ENCODE data around the gene FAM118B. TPM values are rescaled to one million over a fixed set of nuclear protein-coding genes. Genes with fewer than 3 reads are reported as not detected.

Gene FAM118B
- total and polyA plus RNA-seq, 2 of the 4 experiments (the other 2 are of a cell fraction): 20.0 to 27.2 TPM

DNA sequence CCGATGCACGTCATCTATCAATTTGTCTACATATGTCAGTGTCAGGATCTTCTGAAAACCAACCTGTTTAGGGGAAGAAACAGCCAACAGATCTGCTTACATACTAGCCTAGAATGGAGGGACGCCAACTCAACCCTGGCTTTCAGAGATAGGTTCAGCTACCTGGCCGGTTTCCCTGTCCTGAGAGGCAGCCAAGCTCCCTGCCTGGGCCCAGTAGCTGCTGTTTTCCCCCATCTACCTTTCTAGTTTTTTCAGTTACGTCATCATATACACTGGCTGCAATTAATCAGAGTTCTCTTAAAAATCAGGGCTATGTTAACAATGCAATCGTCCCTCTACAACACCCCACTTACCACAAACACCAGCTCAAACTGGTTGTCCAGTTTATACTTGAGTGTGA lies 56.1 kb downstream of the FAM118B start:
- Histone ChIP-seq H3K9me1 (ENCODE audit: insufficient read depth, low read length) (peaks cover 15% of the 10 kb centered on the region), H3K4me1 (ENCODE audit: control insufficient read depth, insufficient read depth, low read length) (peaks cover 3% of the 10 kb centered on the region; the same call in 1 of the 2 replicates), H2BK20ac (ENCODE audit: low read depth, low read length) (no peak overlapping the region), H4K20me1 (ENCODE audit: insufficient read depth, low read length) (peaks cover 9% of the 10 kb centered on the region; the same call in 1 of the 2 replicates), H2AFZ (replicated peaks; ENCODE audit: low read length, poor library complexity) (peak overlapping the region; percentile 18), H3K9me3 (ENCODE audit: control insufficient read depth, insufficient read depth, low read length) (no peaks in the 10 kb centered on the region), H2AK9ac (replicated peaks; ENCODE audit: low read depth, low read length, poor library complexity) (peak overlapping the region; percentile 84), H4K91ac (ENCODE audit: insufficient read depth, low read depth, low read length) (peak overlapping the region; percentile 98), H3K79me1 (ENCODE audit: low read depth in 1 of 2, low read length in 2 of 2) (peaks cover 46 to 83% of the 10 kb centered on the region in 2 experiments), H2BK5ac (ENCODE audit: low read depth, low read length, poor library complexity, severe bottlenecking) (peak overlapping the region; percentile 83), H3K56ac (ENCODE audit: extremely low read depth, insufficient read depth, low read length) (peak overlapping the region; percentile 98), H3K9ac (ENCODE audit: low read depth, low read length) (peak overlapping the region; percentile 99), H3K4me3 (ENCODE audit: insufficient read depth, low read depth, low read length) (peak overlapping the region; percentile 86), H3K4ac (ENCODE audit: low read depth, low read length) (peak overlapping the region; percentile 99), H2AK5ac (ENCODE audit: low read depth, low read length) (peak overlapping the region; percentile 65; the same call in 1 of the 2 replicates), H2BK120ac (ENCODE audit: low read depth, low read length) (no peak overlapping the region), H4K8ac (ENCODE audit: low read depth in 2 of 2, low read length in 2 of 2) (peak overlapping the region; percentile 99 to 100), H3K27ac (ENCODE audit: insufficient read depth, low read length) (peak overlapping the region; percentile 97), H3K18ac (ENCODE audit: low read depth, low read length) (no peak overlapping the region), H4K5ac (ENCODE audit: low read depth, low read length) (peak overlapping the region; percentile 37), H3K23ac (ENCODE audit: low read depth, low read length) (peak overlapping the region; percentile 99), H3K27me3 (ENCODE audit: control insufficient read depth, insufficient read depth, low read length) (no peaks in the 10 kb centered on the region), H3K14ac (replicated peaks; ENCODE audit: low read depth, low read length) (peak overlapping the region; percentile 100), H2BK15ac (ENCODE audit: low read depth, low read length) (0 out of 3 replicates have a peak overlapping the region, but pooled peaks have one; percentile 25), H3K4me2 (ENCODE audit: low read depth, low read length) (peak overlapping the region; percentile 93), H3K36me3 (ENCODE audit: control insufficient read depth, insufficient read depth, low read length) (peaks cover 44% of the 10 kb centered on the region)
- no peak for ATAC-seq (ENCODE audit: low read depth)
- intact Hi-C loops (cut with micrococcal nuclease): no loop called here
- 94% methylated on average over 3 of the region's 6 CpGs; no CpG with 5 or more reads in 1 of the 2 experiments for WGBS, 2 experiments (ENCODE audit: extremely low coverage in 2 of 2, insufficient read length in 1 of 2)
- TF ChIP-seq CEBPB (IDR thresholded peaks at IDR 0.05; ENCODE audit: low read depth, low read length) (0 out of 2 replicates have a peak, but pooled peaks have one; percentile 7), RAD21 (IDR thresholded peaks at IDR 0.05; ENCODE audit: low read length) (no peak), MAFK (IDR thresholded peaks at IDR 0.05; ENCODE audit: low read depth, low read length) (no peak)
- CTCF ChIA-PET: no interaction called here
- no TSS peak for BruUV-seq (replicated peaks)
- POLR2A ChIA-PET (ENCODE audit: unreplicated experiment): no interaction called here
- DNase-seq: no peak
- dilution Hi-C loops (cut with HindIII; ENCODE audit: low sequenced_read_pairs, unreplicated experiment): no loop called here
- in situ Hi-C loops (cut with MboI; ENCODE audit: low sequenced_read_pairs): no loop called here
